HG02610 (cell line): ENCODE measurements around the gene SPSB2.
"Not testable (repeated sequence)": the region's sequence is repeated elsewhere in the genome, so short reads cannot be mapped to it uniquely, and the experiment has no call there.

Source experiments
- ATAC-seq: cut with Tn5 transposase; IDR thresholded peaks from one replicate; pipeline ENCODE4 v1.9.1; 2021; ENCODE audit warnings: mild to moderate bottlenecking, moderate library complexity; ENCODE audit not compliant: unreplicated experiment

The SPSB2 gene

GRCh38 chr12:6873094-6874014 lies at the start of gene SPSB2:
TSS of gene SPSB2 (minus strand) at chr12:6873303. CDS start at chr12:6872901, 402 bp downstream.
- peak; percentile 80 for ATAC-seq

GRCh38 chr12:6921996-6922946 lies 49.2 kb upstream of the SPSB2 start:
- no peak for ATAC-seq

- ATAC-seq = no peak
These were observed 48.4 kb upstream of the SPSB2 start for GRCh38 chr12:6921539-6921938.

GRCh38 chr12:6919588-6919987 lies 46.5 kb upstream of the SPSB2 start:
- no peak for ATAC-seq

GRCh38 chr12:6917491-6918231 lies 44.6 kb upstream of the SPSB2 start:
- ATAC-seq = no peak

- ATAC-seq = no peak
These were observed 43.5 kb upstream of the SPSB2 start for GRCh38 chr12:6916426-6917200.

GRCh38 chr12:6915789-6916285 lies 42.7 kb upstream of the SPSB2 start:
- ATAC-seq = no peak

GRCh38 chr12:6914947-6915788 lies 42.1 kb upstream of the SPSB2 start:
- ATAC-seq = no peak

GRCh38 chr12:6914246-6914946 lies 41.3 kb upstream of the SPSB2 start, which contains the start of gene ENO2:
TSS of gene ENO2 (plus strand) at chr12:6914580. CDS start at chr12:6915833, 1,253 bp downstream.
- peak; percentile 62 for ATAC-seq

- no peak for ATAC-seq
These were observed 39.2 kb upstream of the SPSB2 start for GRCh38 chr12:6912164-6912935.

GRCh38 chr12:6909421-6910145 lies 36.5 kb upstream of the SPSB2 start:
- no peak for ATAC-seq

- ATAC-seq = not testable (repeated sequence)
These were observed 35.0 kb upstream of the SPSB2 start for GRCh38 chr12:6908141-6908540.

- no peak for ATAC-seq
These were observed 32.4 kb upstream of the SPSB2 start for GRCh38 chr12:6905414-6906040.

- ATAC-seq = peak; percentile 89
These were observed 31.5 kb upstream of the SPSB2 start, which contains the start of gene LRRC23 for GRCh38 chr12:6904280-6905276. TSS of gene LRRC23 (plus strand) at chr12:6904822. CDS start at chr12:6905634, 812 bp downstream.

- ATAC-seq = no peak
These were observed 30.6 kb upstream of the SPSB2 start for GRCh38 chr12:6903722-6904121.
